NCI-H146 (cell line): ENCODE measurements around the gene SPINK1.
"Not testable (repeated sequence)": the region's sequence is repeated elsewhere in the genome, so short reads cannot be mapped to it uniquely, and the experiment has no call there.

Experiments used
- DNase-seq: peaks from one replicate; lab custom pipeline; 2025; lab: John Stamatoyannopoulos, UW

SPINK1 gene

DNA sequence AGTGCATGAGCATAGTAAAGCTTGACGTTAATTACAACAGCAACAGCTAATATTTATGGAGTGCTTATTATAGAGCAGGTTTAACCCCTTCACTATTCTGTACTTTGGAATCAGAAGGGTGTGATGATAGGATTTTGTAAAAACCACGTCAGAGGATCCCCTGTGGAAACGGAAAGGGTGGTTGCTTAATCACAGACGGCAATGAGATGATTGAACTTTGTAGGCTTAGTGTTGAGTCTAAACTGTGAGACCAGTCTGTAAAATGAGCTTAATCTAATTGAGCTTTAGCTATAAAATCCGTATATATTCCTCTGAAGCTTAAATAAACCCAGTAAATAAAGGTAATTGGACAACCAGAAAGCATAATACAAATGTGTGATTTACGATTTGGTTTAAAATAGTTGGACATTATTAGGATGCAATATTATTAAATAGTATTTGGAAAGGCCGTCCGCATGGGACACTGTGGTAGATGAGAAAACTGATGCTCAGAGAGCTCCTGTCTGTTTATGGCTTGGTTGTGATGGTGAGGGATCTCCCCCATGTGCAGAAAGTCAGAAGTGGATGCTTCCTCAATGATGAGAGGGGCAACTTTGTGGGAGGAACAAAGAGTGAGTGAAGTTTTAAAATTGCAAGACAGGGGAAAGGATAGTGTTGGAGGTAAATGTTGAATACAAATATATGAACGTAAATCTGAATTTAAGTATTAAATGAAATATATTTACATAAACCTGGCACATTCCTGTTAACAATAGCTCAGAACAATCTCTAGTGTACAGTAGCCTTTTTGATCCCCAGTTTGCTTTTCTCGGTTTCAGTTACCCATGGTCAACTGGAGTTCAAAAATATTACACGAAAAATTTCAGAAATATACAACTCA lies 23.7 kb upstream of the SPINK1 start:
- no peak for DNase-seq

DNA sequence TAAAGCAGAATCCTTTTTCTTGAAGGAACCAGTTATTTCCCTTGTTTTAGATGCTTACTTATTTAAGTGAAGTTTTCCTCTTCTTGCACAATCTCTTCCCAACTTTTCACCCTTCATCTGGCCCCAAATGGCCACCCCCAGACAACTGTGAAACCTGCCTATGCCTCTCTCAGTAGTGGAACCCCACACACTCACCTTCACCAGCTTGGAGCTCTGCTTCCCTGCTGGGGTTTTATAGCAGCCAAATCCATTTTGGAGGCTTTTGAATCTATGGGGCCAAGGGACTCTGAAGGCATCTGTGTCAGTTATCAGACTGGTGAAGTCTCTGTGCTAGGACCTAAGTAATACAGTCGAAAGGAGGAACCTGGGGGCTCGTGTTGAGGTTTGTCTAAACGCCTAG lies 22.9 kb upstream of the SPINK1 start:
- no peak for DNase-seq

DNA sequence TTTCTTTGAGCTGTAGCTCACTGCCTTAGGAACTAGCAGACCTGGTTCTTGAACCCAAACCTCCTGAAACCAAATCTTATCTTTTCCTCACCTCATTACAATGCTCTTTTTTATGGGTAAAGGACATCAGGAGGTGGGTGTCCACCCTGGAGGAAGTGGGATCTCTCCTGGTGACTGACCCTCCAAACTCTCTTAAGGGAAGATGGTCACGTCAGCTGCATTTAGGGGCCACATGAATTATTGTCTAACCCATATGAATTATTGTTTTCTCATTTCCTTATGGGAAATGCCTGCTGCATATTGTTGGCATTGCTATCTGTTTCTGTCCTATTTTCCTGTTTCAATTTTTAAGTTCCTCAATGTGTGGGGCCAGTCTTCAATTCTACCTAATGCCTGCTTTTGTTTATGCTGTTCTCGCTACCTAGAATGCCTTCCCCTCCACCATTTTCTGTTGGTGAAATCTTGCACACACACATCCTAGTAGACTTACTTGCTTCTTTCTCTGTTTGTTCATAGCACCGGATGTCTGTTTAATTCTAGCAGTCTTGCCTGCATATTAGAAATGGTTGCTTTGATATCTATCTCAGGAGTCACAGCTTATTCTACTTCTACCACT lies 22.0 kb upstream of the SPINK1 start:
- DNase-seq: no peak

DNA sequence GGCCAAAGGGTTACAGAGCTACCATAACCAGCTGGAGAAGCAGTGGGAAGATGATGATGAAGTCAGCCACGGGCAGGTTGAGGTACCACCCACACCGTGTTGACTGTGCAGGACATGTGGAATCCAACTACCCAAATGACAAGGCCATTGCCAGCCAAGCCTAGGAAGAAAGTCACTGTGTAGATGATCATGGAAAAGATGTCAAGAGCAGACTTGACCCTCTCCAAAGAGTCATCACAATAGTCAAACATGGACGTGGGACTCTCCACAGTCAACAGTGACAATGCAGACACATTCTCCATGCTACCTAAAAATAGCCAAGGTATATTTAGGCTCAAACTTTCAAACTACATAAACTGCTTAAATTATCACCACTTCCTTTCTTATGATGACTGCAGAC lies 20.9 kb upstream of the SPINK1 start:
- DNase-seq: no peak

DNA sequence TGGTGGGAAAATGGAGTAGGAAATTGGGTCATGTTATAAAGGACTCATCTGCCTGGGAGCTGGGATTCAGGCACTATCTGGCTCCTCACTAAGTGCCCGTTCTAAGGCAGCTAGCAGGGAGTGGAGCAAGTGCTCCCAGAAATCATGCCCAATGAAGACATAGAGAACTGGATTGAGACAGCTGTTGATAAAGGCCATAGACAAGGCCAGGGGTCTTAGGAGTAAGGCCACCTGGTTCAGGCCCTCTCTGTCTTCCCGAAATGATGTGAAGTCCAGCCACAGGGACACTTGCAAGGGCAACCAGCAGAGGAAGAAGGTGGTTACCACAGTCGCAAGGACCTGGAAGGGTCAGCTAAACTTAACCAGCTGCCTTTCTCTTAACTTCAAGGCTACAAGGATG lies 20.1 kb upstream of the SPINK1 start:
- no peak for DNase-seq

DNA sequence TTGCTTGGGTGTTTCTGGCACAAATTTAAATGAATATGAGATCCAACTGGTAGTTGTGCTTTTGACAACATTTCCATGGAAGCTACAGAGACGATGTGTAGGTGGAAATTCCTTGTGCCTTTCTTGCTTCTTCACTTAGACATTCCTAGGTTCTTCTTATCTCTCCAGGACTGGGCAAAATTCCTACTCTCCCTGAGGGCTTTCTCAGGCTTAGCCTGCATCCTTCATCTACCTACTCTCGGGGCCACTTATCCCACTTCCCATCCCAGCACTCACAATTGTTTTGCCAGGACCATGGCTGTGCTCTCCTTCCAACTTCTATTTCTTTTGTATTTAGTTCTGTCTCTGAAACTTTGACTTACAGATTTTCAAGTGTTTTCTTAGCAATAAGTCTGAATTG lies 17.8 kb upstream of the SPINK1 start:
- no peak for DNase-seq

DNA sequence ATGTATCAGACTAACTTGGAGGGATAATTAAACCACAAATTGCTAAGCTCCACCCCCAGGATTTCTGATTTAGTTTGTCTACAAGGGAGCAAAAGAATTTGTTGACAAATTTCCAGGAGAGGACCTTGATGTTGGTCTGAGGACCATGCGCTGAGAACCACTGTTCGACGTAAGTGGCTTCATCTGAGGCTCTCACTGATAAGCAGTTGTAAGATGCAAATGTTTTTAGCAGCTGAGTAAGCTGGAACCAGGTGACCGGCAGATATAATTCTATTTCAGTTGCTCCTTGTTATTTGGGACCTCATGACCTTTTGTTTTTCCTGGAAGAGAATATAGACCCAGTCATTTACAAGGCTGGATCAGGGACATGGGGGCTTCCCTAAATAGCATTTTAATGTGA lies 14.1 kb upstream of the SPINK1 start:
- DNase-seq: no peak

DNA sequence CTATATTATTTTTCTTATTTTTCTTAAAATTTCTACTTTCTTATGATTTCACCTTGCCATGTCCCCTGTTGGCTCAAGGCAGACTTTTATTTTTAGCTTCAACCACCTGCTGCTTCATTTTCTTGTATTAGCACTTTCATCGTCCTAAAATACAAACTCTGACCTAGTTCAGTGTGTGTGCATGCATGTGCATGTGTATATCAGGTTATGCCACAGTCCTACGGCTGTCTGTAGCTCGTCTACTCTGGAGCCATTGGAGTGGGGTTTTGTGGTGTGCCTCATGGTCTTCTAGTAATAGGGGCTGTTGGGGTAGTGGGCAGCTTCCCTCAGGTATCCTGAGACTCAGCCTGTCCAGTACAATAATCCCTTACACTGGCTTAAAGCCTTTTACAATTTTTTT lies 13.4 kb upstream of the SPINK1 start:
- no peak for DNase-seq

DNA sequence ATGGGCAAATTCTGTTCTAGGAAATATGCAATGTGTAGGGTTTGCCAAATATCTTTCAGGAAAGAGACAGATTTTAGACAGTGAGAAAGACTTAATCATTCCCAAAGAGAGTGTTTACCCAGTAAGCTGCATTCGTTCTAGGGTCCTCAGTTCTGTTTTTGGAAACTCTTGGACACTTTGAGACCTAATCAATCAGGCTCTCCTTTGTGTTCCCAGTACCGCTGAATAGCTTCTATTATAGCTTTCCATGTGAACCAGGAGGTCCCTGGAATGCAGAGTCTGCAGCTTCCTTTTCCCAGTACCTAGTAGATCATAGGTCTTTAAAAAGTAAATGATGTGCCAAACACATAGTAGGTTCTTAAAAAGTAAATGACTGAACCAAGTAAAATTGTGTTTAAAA lies 11.4 kb upstream of the SPINK1 start:
- DNase-seq: no peak

DNA sequence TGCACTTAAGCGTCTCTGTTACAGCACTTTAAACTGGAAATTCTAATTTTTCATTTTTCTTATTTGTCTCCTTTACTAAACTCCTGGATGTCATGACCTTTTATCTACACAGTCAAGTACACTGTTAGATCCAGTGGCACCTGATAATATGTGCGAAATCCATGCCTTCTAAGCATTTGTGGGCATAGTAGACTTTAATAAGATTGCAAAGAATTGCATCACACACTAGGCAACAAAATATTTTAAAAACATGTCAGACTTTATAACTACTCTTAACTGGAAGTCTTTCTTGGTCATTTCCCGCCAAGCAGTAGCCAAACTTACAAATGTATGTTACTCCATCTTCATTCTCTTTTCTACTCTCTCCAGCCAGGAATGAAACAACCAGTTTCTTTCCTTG lies 5.0 kb upstream of the SPINK1 start:
- DNase-seq: no peak

DNA sequence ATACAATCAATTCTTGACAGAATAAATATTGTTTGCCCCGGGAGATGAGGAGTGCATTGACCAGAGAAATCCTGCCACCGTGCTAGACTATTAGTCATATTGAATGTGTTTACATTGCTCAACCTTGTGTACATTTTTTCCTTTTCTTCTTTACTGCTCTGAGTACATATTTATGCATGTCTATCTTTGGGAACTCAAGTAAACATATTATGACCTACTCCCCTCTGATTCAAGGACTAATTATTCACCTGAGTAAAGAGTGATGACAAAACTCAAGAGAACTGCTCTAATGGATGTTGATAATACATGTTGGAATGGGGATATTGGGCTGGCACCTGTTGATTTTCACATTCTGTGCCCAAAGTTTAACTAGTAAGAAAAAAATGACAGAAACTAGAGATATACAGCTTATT lies 3.9 kb upstream of the SPINK1 start:
- DNase-seq: peak; percentile 74

DNA sequence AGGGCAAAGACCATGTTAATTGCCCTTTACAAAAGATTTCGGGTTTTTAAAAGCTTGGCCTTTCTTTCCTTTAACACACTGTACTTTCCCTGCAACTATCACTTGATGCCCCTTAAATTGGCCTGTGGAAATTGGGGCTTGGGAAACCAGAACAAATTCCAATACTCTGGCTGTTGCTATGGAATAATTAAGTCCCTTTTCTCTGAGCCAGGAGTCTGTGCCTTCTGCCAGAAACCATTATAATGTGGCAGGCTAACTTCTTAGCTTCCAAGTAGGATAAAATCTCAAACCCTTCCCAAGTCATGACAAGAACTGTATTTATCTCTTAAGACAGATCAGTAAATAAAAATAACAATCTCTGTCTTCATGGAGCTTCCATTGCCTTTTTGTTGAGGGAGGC lies 1.1 kb upstream of the SPINK1 start:
- DNase-seq: no peak

DNA sequence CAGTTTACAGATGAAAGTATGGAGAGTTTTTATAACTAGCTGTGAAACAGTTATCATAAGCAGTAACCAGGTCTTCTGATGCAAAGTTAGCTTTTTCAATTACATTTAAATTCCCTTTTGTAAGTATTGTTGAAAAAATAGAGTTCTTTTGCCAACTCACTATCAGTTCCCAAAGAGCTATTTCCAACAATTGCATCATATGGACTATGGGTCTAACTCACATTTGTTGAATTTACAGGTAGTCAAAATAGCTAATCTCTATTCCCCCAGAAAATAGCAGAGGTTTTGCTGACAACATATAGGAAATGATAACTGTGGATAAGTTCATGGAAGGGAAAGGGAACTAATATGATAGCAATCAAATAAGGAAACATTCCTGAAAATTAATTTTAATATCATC lies 1.4 kb downstream of the SPINK1 start:
- DNase-seq: no peak

DNA sequence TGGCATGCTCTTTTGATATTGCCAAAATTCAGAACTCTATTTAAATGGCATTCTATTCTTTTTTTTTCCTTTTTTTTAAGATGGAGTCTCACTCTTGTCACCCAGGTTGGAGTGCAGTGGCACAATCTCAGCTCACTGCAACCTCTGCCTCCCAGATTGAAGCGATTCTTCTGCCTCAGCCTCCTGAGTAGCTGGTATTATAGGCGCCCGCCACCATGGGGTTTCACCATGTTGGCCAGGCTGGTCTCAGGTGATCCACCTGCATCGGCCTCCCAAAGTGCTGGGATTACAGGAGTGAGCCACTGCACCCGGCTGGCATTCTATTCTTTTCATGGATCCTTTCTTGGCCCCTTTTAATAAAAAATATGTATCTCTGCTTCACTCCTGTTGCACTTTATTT lies 4.5 kb downstream of the SPINK1 start:
- not testable (repeated sequence) for DNase-seq

DNA sequence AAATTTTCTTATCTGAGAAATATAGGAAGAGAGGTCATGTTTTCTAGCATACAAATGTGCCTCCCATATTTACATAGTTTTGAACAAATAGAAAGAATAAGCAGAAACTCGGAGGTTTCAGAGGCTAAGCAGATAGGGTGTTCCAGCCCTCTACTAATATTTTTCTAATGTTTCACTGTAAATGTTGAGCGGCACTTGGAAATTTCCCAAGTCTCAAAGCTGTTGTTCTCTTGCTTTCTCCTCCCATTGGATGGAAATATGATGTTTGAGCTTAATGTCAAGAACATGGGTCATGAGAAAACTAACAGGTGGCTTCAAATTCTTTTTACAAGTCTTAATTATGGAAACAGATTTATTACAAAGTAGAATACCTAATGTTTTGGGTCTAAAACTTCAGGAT lies 5.1 kb downstream of the SPINK1 start:
- no peak for DNase-seq

DNA sequence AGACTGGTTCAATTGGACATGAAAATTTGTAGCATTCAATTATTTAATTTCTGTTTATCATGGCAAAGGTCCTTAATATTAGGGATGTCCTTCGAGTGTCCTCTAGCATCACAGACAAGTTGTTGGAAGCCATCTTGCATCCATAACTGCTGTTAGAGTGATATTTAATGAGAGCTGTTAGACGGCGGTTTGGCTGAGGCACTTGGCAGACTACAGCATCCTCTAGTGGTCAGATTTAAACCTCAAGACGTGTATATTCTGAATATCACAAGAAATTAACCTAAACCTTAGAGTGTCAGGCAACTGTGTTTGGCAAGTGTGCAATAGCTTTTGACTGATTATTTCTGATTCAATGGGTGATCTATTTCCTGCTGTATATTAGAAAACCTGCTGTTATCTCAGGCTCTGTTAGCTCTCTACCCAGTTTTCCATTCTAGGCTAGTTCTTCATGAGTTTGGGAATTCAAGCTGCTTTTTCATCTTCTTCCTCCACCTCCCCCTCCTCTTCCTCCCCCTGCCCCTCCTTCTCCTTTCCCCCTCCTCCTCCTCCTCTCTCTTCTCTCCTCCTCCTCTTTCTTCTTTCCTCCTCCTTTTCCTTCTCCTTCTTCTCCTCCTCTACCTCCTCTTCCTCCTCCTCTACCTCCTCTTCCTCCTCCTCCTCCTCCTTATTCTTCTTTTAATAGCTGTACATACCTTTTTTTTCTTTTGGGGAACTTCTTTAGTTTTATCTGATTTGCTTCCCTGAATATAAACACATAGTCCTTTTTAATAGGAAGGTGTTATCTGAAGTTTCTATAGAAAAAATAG lies 8.6 kb downstream of the SPINK1 start:
- peak; percentile 61 for DNase-seq

DNA sequence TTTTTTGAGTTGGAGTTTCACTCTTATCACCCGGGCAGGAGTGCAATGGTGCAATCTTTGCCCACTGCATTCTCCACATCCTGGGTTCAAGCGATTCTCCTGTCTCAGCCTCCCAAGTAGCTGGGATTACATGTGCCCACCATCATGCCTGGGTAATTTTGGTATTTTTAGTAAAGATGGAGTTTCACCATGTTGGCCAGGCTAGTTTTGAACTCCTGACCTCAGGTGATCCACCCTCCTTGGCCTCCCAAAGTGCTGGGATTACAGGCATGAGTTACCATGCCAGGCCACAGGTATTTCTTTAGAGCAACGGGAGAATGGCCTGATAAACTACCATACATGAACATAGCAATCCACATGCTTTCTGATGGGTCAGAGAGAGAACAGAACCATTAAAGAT lies 9.2 kb downstream of the SPINK1 start:
- DNase-seq: not testable (repeated sequence)

DNA sequence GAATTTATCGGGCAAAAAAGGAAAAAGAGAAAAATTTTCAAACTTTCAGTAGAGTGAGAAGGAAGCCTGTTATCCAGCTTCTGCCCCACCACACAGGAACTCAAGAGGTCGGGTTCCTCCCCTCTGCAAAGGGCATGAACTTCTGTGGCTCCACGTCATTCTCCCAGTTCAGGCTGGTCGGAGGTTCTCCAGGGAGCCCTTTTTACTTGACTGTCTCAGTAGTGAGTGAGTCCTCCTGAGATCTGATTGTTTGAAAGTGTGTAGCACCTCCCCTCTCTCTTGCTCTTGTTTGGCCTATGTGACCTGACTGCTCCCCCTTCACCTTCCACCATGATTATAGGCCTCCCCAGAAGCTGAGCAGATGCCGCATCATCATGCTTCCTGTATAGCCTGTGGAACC lies 9.7 kb downstream of the SPINK1 start:
- no peak for DNase-seq

DNA sequence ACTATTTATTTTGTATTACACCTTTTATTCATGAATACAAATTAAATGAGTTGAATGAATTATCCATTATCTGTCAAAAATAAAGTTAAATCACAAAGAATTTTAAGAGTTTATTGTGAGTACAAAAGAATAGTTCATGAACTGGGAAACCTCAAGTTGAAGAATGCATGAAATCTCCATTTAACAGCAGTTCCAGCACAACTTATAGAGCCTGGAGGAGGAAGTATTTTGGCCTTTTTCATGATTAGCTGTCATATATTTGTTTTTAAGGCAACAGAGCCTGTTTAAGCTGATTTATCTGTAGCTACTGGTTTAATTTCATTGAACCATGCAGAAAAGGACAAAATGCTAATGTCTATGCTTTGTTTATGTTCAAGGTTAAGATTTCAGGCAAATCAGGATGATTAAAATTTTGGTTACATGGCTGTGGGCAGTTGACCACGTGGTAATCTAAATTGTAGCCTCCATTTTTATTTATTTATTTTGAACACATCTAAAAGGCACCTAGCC lies 12.2 kb downstream of the SPINK1 start:
- DNase-seq: no peak

DNA sequence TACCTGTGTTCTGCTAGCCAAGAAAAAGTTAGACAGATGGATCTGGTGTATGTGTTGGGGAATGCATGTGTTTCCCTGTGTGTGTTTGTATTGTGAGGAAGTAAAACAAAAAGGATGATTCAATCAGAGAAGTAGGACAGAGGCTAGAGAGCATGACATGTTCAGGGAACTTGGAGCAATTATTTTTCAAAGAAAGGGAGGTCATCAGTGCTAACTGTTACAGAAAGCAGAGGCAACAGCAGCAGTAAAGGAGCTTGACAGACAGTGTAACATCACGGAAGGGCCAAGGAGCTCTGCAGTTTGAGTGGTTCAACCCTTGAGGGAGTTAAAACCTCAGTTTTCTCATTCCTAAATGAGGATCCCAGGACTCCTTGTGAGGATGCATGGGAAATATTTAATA lies 13.2 kb downstream of the SPINK1 start:
- DNase-seq: no peak

DNA sequence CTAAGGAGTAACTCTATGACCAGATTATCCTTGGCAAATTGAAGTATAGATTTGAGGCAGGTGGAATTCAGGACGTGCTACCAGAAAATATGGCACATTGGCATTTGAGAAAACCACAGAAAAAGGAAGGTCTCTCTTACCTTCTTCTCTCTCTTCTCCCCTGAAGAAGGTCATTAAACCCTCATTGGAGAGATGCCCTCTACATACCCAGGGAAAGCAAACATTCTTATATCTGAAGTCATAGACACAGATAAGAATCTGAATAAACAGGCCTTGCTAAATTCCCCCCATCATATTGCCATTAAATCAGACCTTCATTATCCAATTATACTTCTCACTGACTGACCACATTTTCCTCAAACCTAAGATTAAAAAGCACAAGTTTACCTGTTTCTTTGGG lies 17.8 kb downstream of the SPINK1 start:
- DNase-seq: no peak

DNA sequence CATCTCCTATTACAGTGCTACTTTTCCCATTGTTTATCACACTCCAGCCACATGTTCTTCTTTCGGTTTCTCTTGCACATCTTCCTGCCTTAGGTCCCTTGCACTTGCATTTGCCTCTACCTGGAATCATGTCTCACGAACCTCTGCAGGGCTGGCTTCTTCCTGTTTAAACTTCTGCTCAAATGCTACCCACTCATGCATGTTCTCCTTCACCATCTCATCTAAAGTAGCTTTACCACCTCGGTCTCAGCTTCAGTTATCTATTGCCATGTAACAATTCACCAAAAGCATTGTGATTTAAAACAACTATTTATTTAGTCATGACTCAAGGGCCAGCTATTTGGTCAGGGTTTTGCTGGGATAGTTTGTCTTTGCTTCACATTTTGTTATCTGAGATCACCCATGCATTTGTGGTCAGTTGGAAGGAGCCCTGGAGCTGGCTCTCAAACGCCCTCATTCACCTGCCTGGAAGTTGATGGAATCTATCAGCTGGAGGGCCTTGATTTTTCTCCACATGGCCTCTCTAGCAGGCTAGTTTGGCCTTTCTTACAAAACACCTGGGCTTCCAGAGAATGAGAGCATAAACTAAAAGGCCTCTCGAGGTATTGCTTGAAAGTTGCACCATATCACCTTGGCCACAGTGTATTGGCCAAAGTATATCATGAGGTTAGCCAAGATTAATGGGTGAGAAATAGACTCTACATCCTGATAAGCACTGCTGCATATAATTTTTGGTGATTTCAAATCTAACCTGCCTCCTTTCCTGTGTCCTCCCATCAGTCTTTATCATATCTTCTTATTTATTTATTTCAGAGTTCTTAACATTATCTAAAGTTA lies 21.4 kb downstream of the SPINK1 start:
- no peak for DNase-seq
